ENCODE data around the gene CD7. TPM values are rescaled to one million over a fixed set of nuclear protein-coding genes. Genes with fewer than 3 reads are reported as not detected.
A peak's percentile ranks its signal among the peaks of the same experiment; 100 is the strongest.

CD7 gene
- total and polyA plus RNA-seq, 8 donors = 0.28 to 1.3 (median 0.98) TPM

- ATAC-seq (no peak), DNase-seq (no peak), FAIRE-seq (no peak)
- Histone ChIP-seq H3K27ac (no peak overlapping the region), H3K9me3 (no peaks in the 10 kb centered on the region), H3K4me3 (no peak overlapping the region), H3K4me1 (peaks cover 21 to 34% (median 26%) of the 10 kb centered on the region in 3 donors), H3K27me3 (no peaks in the 10 kb centered on the region), H3K36me3 (no peaks in the 10 kb centered on the region)
- WGBS, 2 donors = 67 to 73% methylated on average over 8 of the region's 8 CpGs
- intact Hi-C loops (cut with DNase I) = no loop called here
- no peak for TF ChIP-seq CTCF (IDR thresholded peaks at IDR 0.05)
Observed at GRCh38 chr17:82285141-82285540, 32.3 kb downstream of the CD7 start.

GRCh38 chr17:82283208-82283749 lies 34.1 kb downstream of the CD7 start:
- DNase-seq (peak in 1 of 6 donors; percentile 74), FAIRE-seq (no peak)
- H3K27ac ChIP-seq = no peak overlapping the region

GRCh38 chr17:82282239-82283207 lies 34.9 kb downstream of the CD7 start:
- DNase-seq (peak in 1 of 6 donors; percentile 61), ATAC-seq (peak in 1 of 4 donors; percentile 17)

More at GRCh38 chr17:82283208-82283749, 34.1 kb downstream of the CD7 start:
- no peak for TF ChIP-seq CTCF (IDR thresholded peaks at IDR 0.05)
- intact Hi-C loops (cut with DNase I) = no loop called here
- Histone ChIP-seq H3K9me3 (no peaks in the 10 kb centered on the region), H3K4me1 (peaks cover 16 to 33% (median 21%) of the 10 kb centered on the region in 3 donors), H3K4me3 (no peak overlapping the region), H3K36me3 (no peaks in the 10 kb centered on the region), H3K27me3 (no peaks in the 10 kb centered on the region)
- 65 to 66% methylated on average over 13 of the region's 13 CpGs for WGBS, 2 donors
- no peak for ATAC-seq

GRCh38 chr17:82281502-82282238 lies 35.7 kb downstream of the CD7 start:
- intact Hi-C loops (cut with DNase I) = no loop called here
- Histone ChIP-seq H3K9me3 (no peaks in the 10 kb centered on the region), H3K27ac (peak overlapping the region; percentile 79 to 89 (median 82)), H3K4me1 (peaks cover 9 to 27% (median 12%) of the 10 kb centered on the region in 3 donors), H3K36me3 (no peaks in the 10 kb centered on the region), H3K4me3 (no peak overlapping the region), H3K27me3 (no peaks in the 10 kb centered on the region)
- no peak for FAIRE-seq
- peak; percentile 81 to 94 (median 91) for DNase-seq
- 44 to 47% methylated on average over 22 of the region's 22 CpGs for WGBS, 2 donors
- ATAC-seq = peak; percentile 86 to 93 (median 90)
- no peak for TF ChIP-seq CTCF (IDR thresholded peaks at IDR 0.05)

More at GRCh38 chr17:82282239-82283207, 34.9 kb downstream of the CD7 start:
- Histone ChIP-seq H3K36me3 (no peaks in the 10 kb centered on the region), H3K9me3 (no peaks in the 10 kb centered on the region), H3K27me3 (no peaks in the 10 kb centered on the region), H3K4me1 (peaks cover 11 to 29% (median 17%) of the 10 kb centered on the region in 3 donors), H3K27ac (peak overlapping the region; percentile 79 to 89 (median 82)), H3K4me3 (no peak overlapping the region)
- 83 to 87% methylated on average over 25 of the region's 25 CpGs for WGBS, 2 donors
- no peak for FAIRE-seq
- TF ChIP-seq CTCF (IDR thresholded peaks at IDR 0.05) = no peak
- intact Hi-C loops (cut with DNase I) = no loop called here

All from pancreas (tissue), 10 donors.